Naive thymus-derived CD4-positive, alpha-beta T cell (primary cell): ENCODE measurements around the gene LHX4. TPM values are rescaled to one million over a fixed set of nuclear protein-coding genes. Genes with fewer than 3 reads are reported as not detected.
A peak's percentile ranks its signal among the peaks of the same experiment; 100 is the strongest.

Source experiments
- ATAC-seq: fragments of 150-1000 bp; cut with Tn5 transposase; 2 replicates; pipeline ENCODE4 v1.10.0; 2021; ENCODE audit warnings: mild to moderate bottlenecking, moderate library complexity
- CTCF ChIA-PET: fragments of 350-600 bp; sonication (Branson Sonifier 250); formaldehyde crosslinking; loops from one replicate; lab custom pipeline; 2021; ENCODE audit warnings: antibody characterized with exemption; lab: Charles Lee
- POLR2A ChIA-PET: fragments of 350-600 bp; sonication (Branson Sonifier 250); formaldehyde crosslinking; loops from one replicate; lab custom pipeline; 2021; ENCODE audit warnings: antibody characterized with exemption, inconsistent platforms; lab: Charles Lee
- DNase-seq, 9 donors: peaks; one replicate each; pipeline versions ENCODE4 v3.0.0 to v3.0.0-alpha.2; 2020 to 2022; ENCODE audit warnings: mixed read lengths in 1 of 9
- H3K27ac ChIP-seq: one replicate; pipeline ENCODE4 v1.7.0; 2013; ENCODE audit warnings: mild to moderate bottlenecking, low read depth, low read length, moderate library complexity
- H3K27me3 ChIP-seq, 2 donors: one replicate each; pipeline ENCODE4 v1.7.0; 2013; ENCODE audit warnings: low read length in 2 of 2, mild to moderate bottlenecking in 2 of 2, moderate library complexity in 2 of 2; ENCODE audit not compliant: control insufficient read depth in 2 of 2, insufficient read depth in 2 of 2
- H3K36me3 ChIP-seq, 3 experiments: 1 replicate in 2 of 3; 2 replicates in 1 of 3; pipeline ENCODE4 v1.7.0; 2013; ENCODE audit warnings: low read length in 3 of 3, mild to moderate bottlenecking in 3 of 3, moderate library complexity in 1 of 3; ENCODE audit not compliant: insufficient read depth in 3 of 3, control insufficient read depth in 2 of 3
- H3K4me1 ChIP-seq, 2 donors: one replicate each; pipeline ENCODE4 v1.7.0; 2013; ENCODE audit warnings: low read length in 2 of 2, mild to moderate bottlenecking in 2 of 2, moderate library complexity in 1 of 2; ENCODE audit not compliant: control insufficient read depth in 2 of 2, insufficient read depth in 2 of 2
- H3K4me3 ChIP-seq: 2 replicates; pipeline ENCODE4 v1.7.0; 2013; ENCODE audit warnings: mild to moderate bottlenecking, low read length
- H3K9me3 ChIP-seq, 3 experiments: 1 replicate in 2 of 3; 2 replicates in 1 of 3; pipeline ENCODE4 v1.7.0; 2013; ENCODE audit warnings: low read length in 3 of 3; ENCODE audit not compliant: control insufficient read depth in 2 of 3
- H3K27ac Mint-ChIP-seq, 9 donors: one replicate each; pipeline ENCODE4 v1.8.0; 2020 to 2022; ENCODE audit warnings: mixed read lengths in 9 of 9, mild to moderate bottlenecking in 8 of 9, moderate library complexity in 5 of 9, inconsistent platforms in 2 of 9
- H3K27me3 Mint-ChIP-seq, 5 donors: one replicate each; pipeline ENCODE4 v1.8.0; 2021 to 2022; ENCODE audit warnings: mixed read lengths in 5 of 5, mild to moderate bottlenecking in 1 of 5
- H3K36me3 Mint-ChIP-seq, 5 donors: one replicate each; pipeline ENCODE4 v1.8.0; 2020 to 2022; ENCODE audit warnings: mixed read lengths in 5 of 5, mild to moderate bottlenecking in 3 of 5, inconsistent platforms in 1 of 5
- H3K4me1 Mint-ChIP-seq, 7 donors: one replicate each; pipeline ENCODE4 v1.8.0; 2020 to 2022; ENCODE audit warnings: mixed read lengths in 7 of 7, mild to moderate bottlenecking in 3 of 7, inconsistent platforms in 1 of 7
- H3K4me3 Mint-ChIP-seq, 10 donors: one replicate each; pipeline ENCODE4 v1.8.0; 2020 to 2022; ENCODE audit warnings: mild to moderate bottlenecking in 10 of 10, mixed read lengths in 10 of 10, moderate library complexity in 6 of 10, inconsistent platforms in 2 of 10
- H3K9me3 Mint-ChIP-seq, 11 donors: one replicate each; pipeline ENCODE4 v1.8.0; 2020 to 2022; ENCODE audit warnings: mixed read lengths in 11 of 11, mild to moderate bottlenecking in 4 of 11, inconsistent platforms in 1 of 11, moderate library complexity in 1 of 11
- intact Hi-C, 2 donors: fragments of 100-400 bp; cut with micrococcal nuclease; formaldehyde crosslinking; loops; one replicate each; pipeline ENCODE4 v1.15.1; 2023
- polyA plus RNA-seq, 2 donors: library from polyadenylated mRNA; unstranded; fragments of 300-500 nt; fragmentation: Illumina TruSeq; gene quantifications; one replicate each; pipeline ENCODE4 v1.2.3, GENCODE V29; 2021
- total RNA-seq, 6 experiments: library from RNA in 5 of 6; stranded (reverse) in 5 of 6; gene quantifications; 1 replicate in 5 of 6; 2 replicates in 1 of 6; pipeline ENCODE4 v1.2.3 and lab custom pipeline; 2021 to 2026

Gene LHX4
- total and polyA plus RNA-seq, 7 experiments from 2014 or later = 0.07 to 0.58 (median 0.24) TPM; not detected in 4

DNA sequence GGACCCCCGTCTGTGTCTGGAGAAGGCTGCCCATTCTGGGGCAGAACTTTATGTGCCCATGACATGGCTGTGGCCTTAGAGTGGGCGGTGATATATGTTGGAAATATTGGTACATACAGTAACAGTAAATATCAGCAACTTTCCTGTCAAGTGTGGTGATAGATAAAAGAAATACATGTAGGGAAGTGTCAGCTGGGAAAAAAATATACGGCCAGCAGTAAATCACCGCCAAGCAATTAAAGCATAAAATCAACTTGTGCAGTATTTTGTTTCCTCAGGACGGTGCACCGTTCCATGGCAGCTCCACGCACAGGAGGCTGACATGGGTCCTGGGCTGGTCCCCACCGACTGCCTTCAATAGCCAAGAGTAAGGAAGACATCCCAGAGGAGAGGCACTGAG lies 27.4 kb downstream of the LHX4 start:
- no peaks in the 10 kb centered on the region for H3K36me3 Mint-ChIP-seq
- Histone ChIP-seq H3K4me3 (no peak overlapping the region), H3K27ac (no peak overlapping the region), H3K4me1 (no peaks in the 10 kb centered on the region), H3K36me3 (no peaks in the 10 kb centered on the region), H3K27me3 (peaks cover 0 to 5% of the 10 kb centered on the region in 2 donors), H3K9me3 (no peaks in the 10 kb centered on the region)
- peak overlapping the region in 1 of 9 donors; percentile 51 for H3K27ac Mint-ChIP-seq
- H3K27me3 Mint-ChIP-seq = peaks cover 5 to 42% (median 29%) of the 10 kb centered on the region in 5 donors
- intact Hi-C loops = no loop called here
- no peaks in the 10 kb centered on the region for H3K9me3 Mint-ChIP-seq
- no peak for ATAC-seq
- peaks cover 0 to 2% (median 0%) of the 10 kb centered on the region in 7 donors for H3K4me1 Mint-ChIP-seq
- H3K4me3 Mint-ChIP-seq = no peak overlapping the region
- no peak for DNase-seq
- POLR2A ChIA-PET = no interaction called here
- CTCF ChIA-PET = no interaction called here

DNA sequence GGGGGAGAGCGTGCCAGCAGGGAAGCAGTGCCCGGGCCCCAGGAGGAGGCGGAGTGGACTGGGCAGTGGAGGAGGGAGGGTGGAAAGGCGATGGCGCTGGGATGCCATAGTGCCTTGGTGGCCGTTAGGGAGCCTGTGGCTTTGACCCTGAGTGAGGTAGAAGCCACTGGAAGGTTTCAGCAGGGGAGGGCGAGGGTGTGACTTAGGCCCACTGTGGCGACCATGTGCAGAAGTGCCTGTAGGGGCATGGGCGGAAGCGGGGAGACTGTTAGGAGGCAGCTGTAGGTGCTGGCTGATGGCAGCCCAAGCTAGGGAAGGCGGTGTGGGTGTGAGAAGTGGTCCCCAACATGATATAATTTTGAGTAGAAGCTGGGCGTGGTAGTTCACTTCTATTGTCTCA lies 28.2 kb downstream of the LHX4 start:
- ChIA-PET POLR2A (no interaction called here), CTCF (no interaction called here)
- no peaks in the 10 kb centered on the region for H3K36me3 Mint-ChIP-seq
- peaks cover 5 to 35% (median 22%) of the 10 kb centered on the region in 5 donors for H3K27me3 Mint-ChIP-seq
- Histone ChIP-seq H3K4me3 (no peak overlapping the region), H3K27me3 (no peaks in the 10 kb centered on the region), H3K36me3 (no peaks in the 10 kb centered on the region), H3K27ac (no peak overlapping the region), H3K9me3 (no peaks in the 10 kb centered on the region), H3K4me1 (no peaks in the 10 kb centered on the region)
- DNase-seq (no peak), ATAC-seq (no peak)
- no peak overlapping the region for H3K27ac Mint-ChIP-seq
- H3K4me1 Mint-ChIP-seq = peaks cover 0 to 2% (median 0%) of the 10 kb centered on the region in 7 donors
- intact Hi-C loops = no loop called here
- no peaks in the 10 kb centered on the region for H3K9me3 Mint-ChIP-seq
- no peak overlapping the region for H3K4me3 Mint-ChIP-seq

DNA sequence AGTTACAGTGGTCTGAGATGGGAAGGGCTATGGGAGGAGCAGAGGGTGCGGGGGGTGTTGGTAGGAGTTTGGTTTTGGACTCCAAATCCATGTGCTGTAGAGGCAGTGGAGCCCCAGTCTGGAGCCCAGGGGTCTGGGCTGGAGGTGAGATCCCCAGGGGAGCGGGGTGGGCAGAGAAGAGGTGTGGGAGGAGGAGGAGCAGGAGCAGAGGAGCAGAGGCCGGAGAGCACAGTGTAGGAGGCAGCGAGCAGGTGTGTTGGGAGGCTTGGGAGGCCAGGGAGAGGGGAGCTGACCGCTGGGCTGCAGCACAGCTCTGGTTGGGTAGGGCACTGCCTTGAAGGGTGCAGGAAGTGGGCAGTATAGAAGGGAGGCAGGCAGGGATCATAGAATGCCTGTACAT lies 28.9 kb downstream of the LHX4 start:
- H3K36me3 Mint-ChIP-seq = no peaks in the 10 kb centered on the region
- H3K9me3 Mint-ChIP-seq = no peaks in the 10 kb centered on the region
- ATAC-seq = no peak
- ChIA-PET POLR2A (interaction anchor here (0.5 kb wide), 1 partner anchor 1902 kb away, joined by 3 read pairs; no protein-coding TSS in a partner anchor), CTCF (no interaction called here)
- H3K27ac Mint-ChIP-seq = no peak overlapping the region
- Histone ChIP-seq H3K4me1 (no peaks in the 10 kb centered on the region), H3K27ac (no peak overlapping the region), H3K36me3 (no peaks in the 10 kb centered on the region), H3K9me3 (no peaks in the 10 kb centered on the region), H3K4me3 (no peak overlapping the region), H3K27me3 (no peaks in the 10 kb centered on the region)
- peaks cover 5 to 32% (median 22%) of the 10 kb centered on the region in 5 donors for H3K27me3 Mint-ChIP-seq
- H3K4me1 Mint-ChIP-seq = peaks cover 0 to 2% (median 0%) of the 10 kb centered on the region in 7 donors
- intact Hi-C loops = no loop called here
- DNase-seq = no peak
- H3K4me3 Mint-ChIP-seq = no peak overlapping the region

DNA sequence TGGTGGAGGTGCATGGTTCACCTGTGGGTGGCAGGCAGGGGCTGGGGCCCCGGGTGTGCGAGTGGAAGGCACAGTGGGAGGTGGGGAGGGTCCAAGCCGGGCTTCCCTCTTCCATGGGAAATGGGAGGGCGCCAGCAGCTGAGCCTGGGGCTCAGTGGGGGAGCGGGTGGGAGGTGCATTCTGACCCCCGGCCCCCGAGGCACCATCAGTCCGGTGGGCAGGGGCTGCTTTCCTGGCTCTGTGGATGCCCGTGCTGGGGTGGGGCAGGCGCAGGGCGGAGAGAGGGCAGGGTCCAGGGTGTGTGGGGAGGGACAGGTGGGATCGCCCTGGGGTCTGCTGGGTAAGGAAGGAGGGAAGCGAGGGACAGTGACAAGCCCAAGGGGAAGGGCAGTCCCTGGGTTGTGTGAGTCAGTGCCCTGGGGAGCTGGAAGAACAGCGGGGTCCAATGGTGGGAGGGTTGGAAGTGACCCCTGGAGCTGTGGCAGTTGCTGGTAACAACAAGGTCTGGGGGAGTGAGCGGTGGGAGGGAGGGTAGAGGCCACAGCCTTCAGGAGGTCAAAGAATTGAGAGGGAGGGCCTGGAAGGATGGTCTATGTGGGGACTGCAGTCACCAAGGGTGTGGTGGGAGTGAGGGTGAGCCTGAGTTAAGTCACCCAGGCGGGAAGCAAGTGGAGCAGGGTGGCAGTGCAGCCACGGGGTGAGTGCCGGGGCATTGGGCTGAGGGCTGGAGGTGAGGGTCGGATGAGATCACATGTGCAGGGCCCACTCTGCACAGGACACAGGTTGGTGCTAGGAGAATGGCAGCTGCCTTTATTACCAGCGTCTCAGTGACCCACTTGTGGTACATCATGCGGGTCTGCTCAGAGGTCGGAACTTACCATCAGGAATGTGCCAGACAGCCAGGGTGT lies 29.6 kb downstream of the LHX4 start:
- CTCF ChIA-PET = no interaction called here
- intact Hi-C loops = no loop called here
- DNase-seq (no peak), ATAC-seq (no peak)
- Histone ChIP-seq H3K27me3 (no peaks in the 10 kb centered on the region), H3K4me3 (no peak overlapping the region), H3K36me3 (no peaks in the 10 kb centered on the region), H3K27ac (no peak overlapping the region), H3K4me1 (no peaks in the 10 kb centered on the region), H3K9me3 (no peaks in the 10 kb centered on the region)
- Mint-ChIP-seq H3K4me3 (no peak overlapping the region), H3K36me3 (no peaks in the 10 kb centered on the region), H3K27me3 (peaks cover 5 to 29% (median 22%) of the 10 kb centered on the region in 5 donors), H3K27ac (peak overlapping the region in 1 of 9 donors; percentile 14), H3K4me1 (peaks cover 0 to 2% (median 0%) of the 10 kb centered on the region in 7 donors), H3K9me3 (no peaks in the 10 kb centered on the region)
- POLR2A ChIA-PET = interaction anchor here (0.5 kb wide), 1 partner anchor 1903 kb away, joined by 3 read pairs; no protein-coding TSS in a partner anchor

DNA sequence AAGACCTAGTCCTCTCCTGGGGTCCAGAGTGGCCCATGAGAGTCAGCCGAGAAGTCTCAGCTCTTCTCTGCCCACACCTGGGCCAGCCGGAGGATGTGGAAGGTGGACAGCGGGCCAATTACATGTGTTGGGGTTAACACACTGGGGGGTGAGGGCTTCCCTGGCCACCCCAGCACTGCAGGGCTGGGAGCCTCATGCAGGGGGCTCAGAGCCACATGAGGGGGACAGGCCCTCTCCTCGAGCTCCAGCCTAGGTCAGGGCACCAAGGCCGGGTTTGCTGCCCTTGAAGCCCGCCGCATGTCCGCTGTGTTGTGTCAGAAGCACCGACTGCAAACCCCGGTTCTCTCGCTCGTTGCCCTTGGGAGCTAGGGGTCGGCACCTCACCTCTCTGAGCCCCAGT lies 30.5 kb downstream of the LHX4 start:
- H3K9me3 Mint-ChIP-seq = no peaks in the 10 kb centered on the region
- CTCF ChIA-PET = no interaction called here
- Histone ChIP-seq H3K27me3 (no peaks in the 10 kb centered on the region), H3K27ac (no peak overlapping the region), H3K36me3 (no peaks in the 10 kb centered on the region), H3K4me3 (no peak overlapping the region), H3K4me1 (no peaks in the 10 kb centered on the region), H3K9me3 (no peaks in the 10 kb centered on the region)
- DNase-seq (no peak), ATAC-seq (no peak)
- H3K27me3 Mint-ChIP-seq = peaks cover 5 to 25% (median 19%) of the 10 kb centered on the region in 5 donors
- no peak overlapping the region for H3K4me3 Mint-ChIP-seq
- peaks cover 0 to 2% (median 0%) of the 10 kb centered on the region in 7 donors for H3K4me1 Mint-ChIP-seq
- H3K36me3 Mint-ChIP-seq = no peaks in the 10 kb centered on the region
- no peak overlapping the region for H3K27ac Mint-ChIP-seq
- POLR2A ChIA-PET = no interaction called here
- intact Hi-C loops = no loop called here

DNA sequence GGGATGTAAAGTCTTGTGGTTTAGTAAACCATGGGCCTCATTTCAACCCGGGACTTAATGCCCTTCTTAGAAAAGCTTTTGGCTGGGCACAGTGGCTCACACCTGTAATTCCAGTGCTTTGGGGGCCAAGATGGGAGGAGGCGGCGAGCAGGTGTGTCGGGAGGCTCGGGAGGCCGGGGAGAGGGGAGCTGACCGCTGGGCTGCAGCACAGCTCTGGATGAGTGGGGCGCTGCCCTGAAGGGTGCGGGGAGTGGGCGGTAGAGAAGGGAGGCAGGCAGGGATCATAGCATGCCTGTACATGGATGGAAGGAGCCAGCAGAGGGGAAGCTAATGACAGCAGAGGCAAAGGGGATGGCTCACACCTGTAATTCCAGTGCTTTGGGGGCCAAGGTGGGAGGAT lies 31.0 kb downstream of the LHX4 start:
- DNase-seq (no peak), ATAC-seq (no peak)
- Histone ChIP-seq H3K27ac (no peak overlapping the region), H3K4me1 (no peaks in the 10 kb centered on the region), H3K27me3 (no peaks in the 10 kb centered on the region), H3K9me3 (no peaks in the 10 kb centered on the region), H3K4me3 (no peak overlapping the region), H3K36me3 (no peaks in the 10 kb centered on the region)
- intact Hi-C loops = no loop called here
- Mint-ChIP-seq H3K9me3 (no peaks in the 10 kb centered on the region), H3K27me3 (peaks cover 5 to 20% (median 15%) of the 10 kb centered on the region in 5 donors), H3K4me3 (no peak overlapping the region), H3K36me3 (no peaks in the 10 kb centered on the region), H3K27ac (no peak overlapping the region), H3K4me1 (peaks cover 0 to 2% (median 0%) of the 10 kb centered on the region in 7 donors)
- ChIA-PET POLR2A (no interaction called here), CTCF (interaction anchor here (1.4 kb wide), 1 partner anchor 8 kb away, joined by 3 read pairs; no protein-coding TSS in a partner anchor)
